PFSK-1 (cell line): ENCODE results near the gene CRYBA4.

ENCODE experiments used
- FOXP2 ChIP-seq: optimal IDR thresholded peaks from 2 replicates; pipeline ENCODE3; 2011; ENCODE audit warnings: borderline replicate concordance, control low read depth, inconsistent platforms; ENCODE audit not compliant: insufficient read depth; ENCODE audit errors: extremely low read length, extremely low read depth
- POLR2AphosphoS5 ChIP-seq: IDR thresholded peaks from 2 replicates; pipeline ENCODE4 v1.6.1; 2012; ENCODE audit warnings: low read depth, mild to moderate bottlenecking, control low read depth, low read length, moderate library complexity
- SIN3A ChIP-seq: IDR thresholded peaks from 2 replicates; pipeline ENCODE4 v1.6.1; 2012; ENCODE audit warnings: mild to moderate bottlenecking, low read length, moderate library complexity, borderline replicate concordance; ENCODE audit not compliant: insufficient read depth
- TAF1 ChIP-seq: IDR thresholded peaks from 2 replicates; pipeline ENCODE4 v1.6.1; 2012; ENCODE audit warnings: low read length, control low read depth, borderline replicate concordance; ENCODE audit not compliant: insufficient read depth
- TF ChIP-seq, protein P1 (sequence below), 2 experiments: IDR thresholded peaks; 2 replicates each; pipeline versions ENCODE4 v1.6.1 to v1.8.0; 2011 to 2012; ENCODE audit warnings: low read depth in 2 of 2, low read length in 2 of 2, control low read depth in 1 of 2, inconsistent platforms in 1 of 2, mild to moderate bottlenecking in 1 of 2, moderate library complexity in 1 of 2; ENCODE audit not compliant: insufficient read depth in 1 of 2

CRYBA4 gene

DNA sequence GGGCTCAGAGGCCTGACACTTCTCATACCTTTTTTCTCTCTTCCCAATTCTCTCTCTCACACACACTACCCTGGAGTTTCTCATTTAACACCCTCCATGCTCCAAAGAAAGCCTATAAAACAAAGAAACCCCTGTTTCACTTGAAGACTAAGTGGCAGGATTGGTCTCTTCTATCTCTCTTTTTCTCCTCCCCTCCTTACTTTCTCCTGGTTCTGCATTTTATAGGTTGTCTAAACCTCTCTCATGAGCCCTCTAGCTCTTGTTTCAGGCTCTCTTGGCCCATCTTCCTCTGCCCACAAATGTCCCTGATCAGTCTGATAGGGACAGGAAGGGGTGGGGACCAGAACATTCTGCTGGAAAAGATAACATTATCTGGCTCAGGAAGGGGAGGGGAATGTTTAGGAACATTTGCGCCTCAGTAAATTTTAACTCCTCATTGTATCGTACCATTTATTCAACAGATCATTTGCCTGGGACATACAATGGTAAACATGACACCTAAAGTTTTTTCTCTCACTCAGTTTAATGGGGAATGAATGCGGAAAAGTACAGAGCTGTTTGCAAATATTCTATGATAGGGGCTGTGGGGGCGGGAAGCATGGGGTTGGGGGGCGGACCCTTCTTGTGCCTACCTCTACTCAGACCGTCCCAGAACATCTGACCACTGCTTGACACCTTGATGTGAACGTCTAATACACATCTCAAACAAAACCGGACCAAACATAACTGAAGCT lies 10.8 kb downstream of the CRYBA4 start:
- TF ChIP-seq, protein P1, sequence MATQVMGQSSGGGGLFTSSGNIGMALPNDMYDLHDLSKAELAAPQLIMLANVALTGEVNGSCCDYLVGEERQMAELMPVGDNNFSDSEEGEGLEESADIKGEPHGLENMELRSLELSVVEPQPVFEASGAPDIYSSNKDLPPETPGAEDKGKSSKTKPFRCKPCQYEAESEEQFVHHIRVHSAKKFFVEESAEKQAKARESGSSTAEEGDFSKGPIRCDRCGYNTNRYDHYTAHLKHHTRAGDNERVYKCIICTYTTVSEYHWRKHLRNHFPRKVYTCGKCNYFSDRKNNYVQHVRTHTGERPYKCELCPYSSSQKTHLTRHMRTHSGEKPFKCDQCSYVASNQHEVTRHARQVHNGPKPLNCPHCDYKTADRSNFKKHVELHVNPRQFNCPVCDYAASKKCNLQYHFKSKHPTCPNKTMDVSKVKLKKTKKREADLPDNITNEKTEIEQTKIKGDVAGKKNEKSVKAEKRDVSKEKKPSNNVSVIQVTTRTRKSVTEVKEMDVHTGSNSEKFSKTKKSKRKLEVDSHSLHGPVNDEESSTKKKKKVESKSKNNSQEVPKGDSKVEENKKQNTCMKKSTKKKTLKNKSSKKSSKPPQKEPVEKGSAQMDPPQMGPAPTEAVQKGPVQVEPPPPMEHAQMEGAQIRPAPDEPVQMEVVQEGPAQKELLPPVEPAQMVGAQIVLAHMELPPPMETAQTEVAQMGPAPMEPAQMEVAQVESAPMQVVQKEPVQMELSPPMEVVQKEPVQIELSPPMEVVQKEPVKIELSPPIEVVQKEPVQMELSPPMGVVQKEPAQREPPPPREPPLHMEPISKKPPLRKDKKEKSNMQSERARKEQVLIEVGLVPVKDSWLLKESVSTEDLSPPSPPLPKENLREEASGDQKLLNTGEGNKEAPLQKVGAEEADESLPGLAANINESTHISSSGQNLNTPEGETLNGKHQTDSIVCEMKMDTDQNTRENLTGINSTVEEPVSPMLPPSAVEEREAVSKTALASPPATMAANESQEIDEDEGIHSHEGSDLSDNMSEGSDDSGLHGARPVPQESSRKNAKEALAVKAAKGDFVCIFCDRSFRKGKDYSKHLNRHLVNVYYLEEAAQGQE (IDR thresholded peaks at IDR 0.05; ENCODE audit: insufficient read depth in 1 of 2, low read depth in 2 of 2, low read length in 2 of 2): no peak
- TF ChIP-seq SIN3A (no peak), TAF1 (no peak), POLR2AphosphoS5 (no peak), FOXP2 (no peak)

DNA sequence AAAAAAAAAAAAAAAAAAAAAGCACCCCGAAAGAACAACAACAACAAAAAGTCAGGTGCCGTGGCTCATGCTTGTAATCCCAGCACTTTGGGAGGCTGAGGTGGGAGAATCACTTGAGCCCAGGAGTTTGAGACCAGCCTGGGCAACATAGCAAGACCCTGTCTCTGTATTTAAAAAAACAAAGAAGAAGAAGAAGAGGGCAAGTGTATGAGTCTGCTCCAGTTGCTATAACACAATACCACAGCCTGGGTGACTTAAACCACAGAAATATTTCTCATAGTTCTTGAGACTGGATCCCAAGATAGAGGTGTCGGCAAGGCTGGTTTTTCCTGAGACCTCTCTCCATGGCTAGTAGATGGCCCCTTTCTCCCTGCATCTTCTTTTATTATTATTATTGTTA lies 12.4 kb downstream of the CRYBA4 start:
- TF ChIP-seq, protein P1 (IDR thresholded peaks at IDR 0.05; ENCODE audit: insufficient read depth in 1 of 2, low read depth in 2 of 2, low read length in 2 of 2): no peak
- TF ChIP-seq TAF1 (no peak), POLR2AphosphoS5 (no peak), FOXP2 (no peak), SIN3A (no peak)

- TF ChIP-seq POLR2AphosphoS5 (no peak), SIN3A (no peak), FOXP2 (no peak)
These were observed 13.4 kb downstream of the CRYBA4 start for GRCh38 chr22:26635117-26635516.

- no peak for TF ChIP-seq SIN3A
- TF ChIP-seq, protein P1 (IDR thresholded peaks at IDR 0.05; ENCODE audit: insufficient read depth in 1 of 2, low read depth in 2 of 2, low read length in 2 of 2): no peak
- TF ChIP-seq TAF1: no peak
- no peak for TF ChIP-seq FOXP2
- no peak for TF ChIP-seq POLR2AphosphoS5
These were observed 14.5 kb downstream of the CRYBA4 start for GRCh38 chr22:26636296-26636695.

DNA sequence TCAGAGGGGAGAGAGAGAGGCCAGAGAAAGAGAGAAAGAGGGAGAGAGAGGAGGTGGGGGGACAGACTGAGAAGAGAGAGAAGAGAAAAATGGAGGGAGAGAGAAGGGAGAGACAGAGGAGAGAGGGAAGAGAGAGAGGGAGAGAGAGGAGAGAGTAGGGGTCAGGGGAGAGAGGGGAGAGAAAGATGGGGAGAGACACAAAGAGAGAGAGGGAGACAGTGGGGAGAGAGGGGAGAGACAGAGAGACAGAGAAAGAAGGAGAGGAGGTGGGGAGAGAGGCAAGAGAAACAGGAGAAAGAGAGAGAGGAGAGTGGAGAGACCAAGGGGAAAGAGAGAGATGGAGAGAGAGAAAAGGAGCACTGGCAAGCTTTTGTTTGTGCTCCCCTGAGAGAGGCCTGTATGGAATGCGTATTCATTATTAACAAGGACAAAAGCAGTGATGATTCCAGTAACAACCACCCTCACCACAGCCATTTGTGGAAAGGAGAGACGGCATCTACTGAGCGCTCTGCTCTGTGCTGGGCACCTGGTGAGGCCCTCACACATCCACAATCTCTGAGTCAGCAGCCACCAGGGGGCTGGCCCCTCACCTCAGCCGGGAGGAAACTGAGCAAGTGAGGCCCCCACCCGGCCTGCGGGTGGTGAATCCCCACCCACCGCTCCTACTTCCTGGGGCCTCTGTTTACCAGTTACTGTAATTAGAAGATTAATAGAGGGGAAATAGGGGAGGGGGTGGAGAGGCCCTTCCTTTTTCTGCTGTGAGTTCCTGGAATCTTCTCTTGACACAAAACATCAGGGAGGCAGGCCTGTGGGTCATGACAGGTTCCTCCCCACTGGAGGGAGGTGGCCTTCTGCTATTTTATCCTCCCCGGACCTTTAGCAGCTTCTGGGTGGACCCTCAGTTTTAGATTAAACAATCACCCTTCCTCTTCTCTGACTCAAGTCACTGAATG lies 21.0 kb downstream of the CRYBA4 start:
- TF ChIP-seq, protein P1 (IDR thresholded peaks at IDR 0.05; ENCODE audit: insufficient read depth in 1 of 2, low read depth in 2 of 2, low read length in 2 of 2): no peak
- TF ChIP-seq TAF1 (no peak), SIN3A (no peak)
